ENCODE data around the gene HNRNPF.
A peak's percentile ranks its signal among the peaks of the same experiment; 100 is the strongest.

The HNRNPF gene

DNA sequence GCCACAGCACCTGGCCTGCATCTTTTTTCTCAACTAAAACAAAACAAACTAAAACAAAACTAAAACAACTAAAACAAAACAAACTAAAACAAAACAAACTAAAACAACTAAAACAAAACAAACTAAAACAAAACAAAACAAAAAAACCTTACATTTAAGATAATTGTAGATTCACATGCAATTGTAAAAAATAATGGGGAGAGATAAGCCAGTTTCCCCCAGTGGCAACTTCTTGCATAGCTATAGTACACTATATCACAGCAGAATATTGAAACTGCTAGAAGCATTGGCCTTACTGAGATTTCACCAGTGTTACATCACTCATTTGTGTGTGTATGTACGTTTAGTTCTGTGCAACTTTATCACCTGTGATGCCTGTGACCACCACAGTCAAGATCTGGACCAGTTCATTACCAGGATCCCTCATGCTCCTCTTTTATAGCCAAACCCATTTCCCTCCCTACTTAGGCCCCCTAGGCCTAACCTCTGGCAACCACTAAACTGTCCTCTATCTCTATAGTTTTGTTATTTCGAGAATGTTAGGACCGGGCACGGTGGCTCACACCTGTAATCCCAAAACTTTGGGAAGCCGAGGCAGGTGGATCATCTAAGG is 28.3 kb downstream of the HNRNPF start:
- DNase-seq (ENCODE audit: low spot score in 2 of 2) (no peak), ATAC-seq (no peak)
- peak overlapping the region; percentile 12 for H3K27ac Mint-ChIP-seq
- H3K4me1 Mint-ChIP-seq = no peaks in the 10 kb centered on the region
- H3K4me3 Mint-ChIP-seq = no peak overlapping the region
- H3K36me3 Mint-ChIP-seq = peaks cover 23% of the 10 kb centered on the region
- no peaks in the 10 kb centered on the region for H3K9me3 Mint-ChIP-seq

GRCh38 chr10:43377424-43377883 is 31.5 kb downstream of the HNRNPF start:
- Mint-ChIP-seq H3K27ac (peak overlapping the region; percentile 82), H3K9me3 (no peaks in the 10 kb centered on the region), H3K36me3 (no peaks in the 10 kb centered on the region), H3K4me3 (no peak overlapping the region), H3K4me1 (peaks cover 15% of the 10 kb centered on the region)
- ATAC-seq (peak; percentile 33), DNase-seq (ENCODE audit: low spot score in 2 of 2) (no peak)

GRCh38 chr10:43376828-43377423 is 32.1 kb downstream of the HNRNPF start:
- Mint-ChIP-seq H3K4me1 (peaks cover 15% of the 10 kb centered on the region), H3K36me3 (no peaks in the 10 kb centered on the region), H3K4me3 (no peak overlapping the region), H3K9me3 (no peaks in the 10 kb centered on the region), H3K27ac (peak overlapping the region; percentile 82)
- no peak for DNase-seq (ENCODE audit: low spot score in 2 of 2)
- ATAC-seq = no peak

DNA sequence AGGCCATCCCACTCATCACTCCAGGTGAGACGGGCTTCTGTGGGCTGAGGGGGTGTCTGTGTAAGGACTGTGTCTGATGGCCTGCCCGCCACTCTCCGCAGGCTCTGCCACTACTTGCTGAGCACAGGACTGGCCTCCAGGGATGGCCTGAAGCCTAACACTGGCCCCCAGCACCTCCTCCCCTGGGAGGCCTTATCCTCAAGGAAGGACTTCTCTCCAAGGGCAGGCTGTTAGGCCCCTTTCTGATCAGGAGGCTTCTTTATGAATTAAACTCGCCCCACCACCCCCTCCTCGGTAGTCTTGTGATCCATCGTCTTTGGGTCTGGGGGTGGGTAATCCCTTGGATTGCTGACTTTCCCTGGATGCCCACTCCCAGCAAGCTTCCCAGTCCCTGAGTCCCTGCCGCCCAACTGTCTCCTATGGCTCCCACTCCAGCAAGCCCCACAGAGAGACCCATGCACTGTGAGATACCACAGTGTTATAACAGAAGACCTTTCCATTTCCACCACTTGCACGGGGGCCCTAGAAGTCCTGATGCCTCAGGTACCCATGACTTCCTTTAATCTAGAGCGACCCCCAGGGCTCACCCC is 32.8 kb downstream of the HNRNPF start:
- H3K4me3 Mint-ChIP-seq = no peak overlapping the region
- H3K36me3 Mint-ChIP-seq = no peaks in the 10 kb centered on the region
- DNase-seq (ENCODE audit: low spot score in 2 of 2) = no peak
- no peak for ATAC-seq
- peak overlapping the region; percentile 82 for H3K27ac Mint-ChIP-seq
- H3K4me1 Mint-ChIP-seq = peaks cover 15% of the 10 kb centered on the region
- no peaks in the 10 kb centered on the region for H3K9me3 Mint-ChIP-seq

DNA sequence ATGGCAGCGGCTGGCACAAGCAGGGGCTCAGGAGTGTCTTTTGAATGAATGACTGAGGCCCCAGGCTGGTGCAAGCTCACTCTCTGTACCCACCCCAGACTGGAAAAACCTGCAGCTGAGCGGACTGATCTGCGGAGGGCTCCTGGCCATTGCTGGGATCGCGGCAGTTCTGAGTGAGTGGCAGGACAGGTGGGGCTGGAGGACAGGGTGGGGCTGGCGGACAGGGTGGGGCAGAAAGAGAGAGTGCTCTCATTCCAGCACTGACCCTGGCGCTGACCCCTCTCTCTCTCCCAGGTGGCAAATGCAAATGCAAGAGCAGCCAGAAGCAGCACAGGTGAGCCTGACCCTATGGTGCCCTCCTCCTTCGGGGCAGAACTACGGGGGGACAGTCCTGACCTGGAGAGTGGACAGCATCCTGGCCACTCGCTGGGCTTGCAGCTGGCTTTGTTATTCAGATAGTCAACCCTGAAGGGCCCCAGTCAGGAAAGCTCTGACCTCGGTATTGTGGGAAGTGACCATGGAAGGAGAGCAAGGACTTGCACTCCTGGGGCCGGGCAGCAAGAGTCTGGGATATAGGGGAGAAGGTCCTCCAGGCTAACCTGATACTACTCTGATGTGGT is 33.5 kb downstream of the HNRNPF start:
- Mint-ChIP-seq H3K4me3 (no peak overlapping the region), H3K4me1 (peaks cover 15% of the 10 kb centered on the region), H3K36me3 (no peaks in the 10 kb centered on the region), H3K27ac (no peak overlapping the region), H3K9me3 (no peaks in the 10 kb centered on the region)
- ATAC-seq (no peak), DNase-seq (ENCODE audit: low spot score in 2 of 2) (no peak)

GRCh38 chr10:43374194-43374593 is 34.8 kb downstream of the HNRNPF start:
- Mint-ChIP-seq H3K4me3 (no peak overlapping the region), H3K4me1 (peaks cover 15% of the 10 kb centered on the region), H3K9me3 (no peaks in the 10 kb centered on the region), H3K36me3 (no peaks in the 10 kb centered on the region), H3K27ac (peak overlapping the region; percentile 75)
- DNase-seq (ENCODE audit: low spot score in 2 of 2) (no peak), ATAC-seq (no peak)

GRCh38 chr10:43373461-43373860 is 35.5 kb downstream of the HNRNPF start:
- peaks cover 15% of the 10 kb centered on the region for H3K4me1 Mint-ChIP-seq

DNA sequence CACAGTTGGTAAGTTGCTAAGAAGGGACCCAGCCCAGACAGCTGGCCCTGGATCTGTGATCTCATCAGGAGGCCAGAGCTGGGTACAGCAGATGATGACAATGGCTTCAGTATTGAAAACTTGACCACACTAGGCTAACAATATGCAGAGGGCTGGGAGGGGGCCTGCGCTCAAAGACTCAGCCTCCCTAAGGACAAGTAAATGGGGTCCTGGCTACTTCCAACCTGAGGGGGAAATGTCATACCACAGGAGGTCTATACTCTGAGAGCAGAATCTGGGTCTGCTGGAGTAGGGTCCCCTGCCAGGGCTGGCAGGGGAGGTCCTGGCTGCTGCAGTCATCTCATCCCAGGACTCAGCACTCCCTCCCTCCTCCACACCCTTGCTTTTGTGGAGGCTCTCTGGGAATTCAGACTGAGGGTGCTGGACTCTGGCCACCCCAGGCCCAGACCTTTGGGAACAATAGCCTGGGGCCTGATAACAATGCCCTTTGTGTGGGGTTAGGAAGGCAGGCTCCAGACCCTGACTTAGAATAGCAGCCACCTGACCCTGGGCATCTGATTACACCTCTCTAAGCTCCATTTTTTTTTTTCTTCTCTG is 36.1 kb downstream of the HNRNPF start:
- Mint-ChIP-seq H3K4me1 (peaks cover 15% of the 10 kb centered on the region), H3K36me3 (no peaks in the 10 kb centered on the region), H3K9me3 (no peaks in the 10 kb centered on the region), H3K27ac (no peak overlapping the region), H3K4me3 (no peak overlapping the region)
- ATAC-seq (no peak), DNase-seq (ENCODE audit: low spot score in 2 of 2) (no peak)

More at GRCh38 chr10:43373461-43373860, 35.5 kb downstream of the HNRNPF start:
- H3K4me3 Mint-ChIP-seq = no peak overlapping the region
- ATAC-seq = no peak
- no peak for DNase-seq (ENCODE audit: low spot score in 2 of 2)
- H3K36me3 Mint-ChIP-seq = no peaks in the 10 kb centered on the region
- peak overlapping the region; percentile 75 for H3K27ac Mint-ChIP-seq
- no peaks in the 10 kb centered on the region for H3K9me3 Mint-ChIP-seq

DNA sequence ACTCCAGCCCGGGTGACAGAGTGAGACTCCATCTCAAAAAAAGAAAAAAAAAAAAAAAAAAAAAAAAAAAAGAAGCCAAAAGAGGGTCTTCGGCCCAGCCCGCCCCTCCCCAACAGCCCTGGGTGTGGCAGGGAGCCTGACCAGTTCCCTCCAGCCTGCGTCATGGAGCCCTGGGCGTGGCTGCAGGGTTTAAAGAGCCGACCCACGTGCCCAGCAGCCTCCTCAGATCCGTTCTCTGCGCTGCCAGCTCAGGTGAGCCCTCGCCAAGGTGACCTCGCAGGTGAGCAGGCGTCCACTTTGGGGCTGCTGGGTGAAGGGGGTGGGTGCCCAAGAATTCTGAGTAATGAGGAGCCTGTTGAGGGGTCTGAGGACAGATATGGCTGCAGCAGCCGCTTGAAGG is 37.6 kb downstream of the HNRNPF start, which contains the start of gene FXYD4:
TSS of gene FXYD4 (plus strand) at position 219 of the 400 bp plus-strand sequence. CDS start 2,111 bp downstream, outside the sequence.
- Mint-ChIP-seq H3K4me1 (peaks cover 15% of the 10 kb centered on the region), H3K36me3 (no peaks in the 10 kb centered on the region), H3K4me3 (no peak within 1 kb of the TSS), H3K9me3 (no peaks in the 10 kb centered on the region), H3K27ac (no peak within 1 kb of the TSS)
- ATAC-seq (no peak), DNase-seq (ENCODE audit: low spot score in 2 of 2) (no peak)

DNA sequence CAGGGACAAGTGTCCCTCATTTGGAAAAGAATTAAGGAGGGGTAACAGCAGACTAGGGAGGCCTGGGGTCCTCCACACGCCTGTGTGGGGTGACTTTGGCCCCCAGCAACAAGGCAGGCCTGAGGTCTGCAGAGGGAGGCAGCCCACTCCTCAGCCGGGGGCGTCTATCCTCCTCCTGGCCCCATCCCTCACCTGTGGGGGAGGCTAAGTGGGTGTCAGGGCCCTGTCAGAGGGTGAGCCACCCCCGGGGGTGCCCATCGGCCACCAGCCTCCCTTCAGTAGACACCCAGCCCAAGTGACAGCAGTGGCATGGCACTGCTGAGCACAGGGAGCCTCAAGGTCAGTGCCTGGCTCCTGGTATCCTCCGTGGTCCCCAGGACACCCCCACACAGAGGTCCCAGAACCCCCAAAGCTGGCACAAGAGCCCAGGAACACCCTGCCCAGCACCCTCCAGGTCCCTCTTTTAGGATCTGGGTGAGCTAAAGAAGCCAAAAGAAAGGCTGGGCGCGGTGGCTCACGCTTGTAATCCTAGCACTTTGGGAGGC is 38.2 kb downstream of the HNRNPF start:
- H3K4me3 Mint-ChIP-seq = no peak overlapping the region
- DNase-seq (ENCODE audit: low spot score in 2 of 2) = no peak
- peaks cover 15% of the 10 kb centered on the region for H3K4me1 Mint-ChIP-seq
- no peak overlapping the region for H3K27ac Mint-ChIP-seq
- H3K9me3 Mint-ChIP-seq = no peaks in the 10 kb centered on the region
- no peak for ATAC-seq
- no peaks in the 10 kb centered on the region for H3K36me3 Mint-ChIP-seq

DNA sequence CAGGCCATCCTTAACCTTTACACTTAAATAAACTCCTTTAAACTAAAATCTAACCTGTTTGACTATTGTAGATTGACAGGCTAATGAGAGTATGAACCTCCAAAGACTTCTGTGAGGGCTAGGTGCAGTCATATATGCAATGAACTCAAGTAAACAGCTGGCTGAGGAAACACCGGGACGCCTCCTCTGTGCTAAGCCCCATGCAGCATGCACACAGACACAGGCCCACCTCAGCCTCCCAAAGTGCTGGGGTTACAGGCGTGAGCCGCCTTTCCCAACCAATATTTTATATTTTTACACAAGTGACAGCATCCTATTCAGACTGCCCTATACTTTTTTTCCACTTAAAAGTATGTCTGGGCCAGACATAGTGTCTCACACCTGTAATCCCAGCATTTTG is 39.1 kb downstream of the HNRNPF start:
- ATAC-seq (no peak), DNase-seq (ENCODE audit: low spot score in 2 of 2) (no peak)
- H3K9me3 Mint-ChIP-seq = no peaks in the 10 kb centered on the region
- H3K4me3 Mint-ChIP-seq = no peak overlapping the region
- H3K27ac Mint-ChIP-seq = no peak overlapping the region
- no peaks in the 10 kb centered on the region for H3K36me3 Mint-ChIP-seq
- H3K4me1 Mint-ChIP-seq = peaks cover 15% of the 10 kb centered on the region

DNA sequence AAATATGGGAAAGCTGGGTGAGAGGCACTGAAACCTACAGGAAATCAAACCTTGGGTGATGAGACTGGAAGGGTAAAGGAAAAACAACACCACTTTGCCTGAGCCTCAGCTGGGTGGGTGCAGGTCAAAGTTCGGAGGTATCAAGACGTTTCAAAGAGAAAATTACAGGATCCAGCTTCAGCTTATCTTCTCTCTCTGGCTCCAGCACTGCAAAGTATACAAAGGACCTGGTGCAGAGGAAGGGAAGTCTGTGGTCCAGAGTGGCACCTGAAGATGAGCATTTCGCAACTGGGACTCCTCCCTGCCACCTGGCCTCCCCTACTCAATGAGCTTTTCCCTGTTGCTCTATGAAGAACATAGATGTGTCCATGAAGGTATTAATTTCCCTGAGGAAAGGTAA is 44.0 kb downstream of the HNRNPF start:
- DNase-seq (ENCODE audit: low spot score in 2 of 2) = no peak
- no peak overlapping the region for H3K27ac Mint-ChIP-seq
- no peak for ATAC-seq

DNA sequence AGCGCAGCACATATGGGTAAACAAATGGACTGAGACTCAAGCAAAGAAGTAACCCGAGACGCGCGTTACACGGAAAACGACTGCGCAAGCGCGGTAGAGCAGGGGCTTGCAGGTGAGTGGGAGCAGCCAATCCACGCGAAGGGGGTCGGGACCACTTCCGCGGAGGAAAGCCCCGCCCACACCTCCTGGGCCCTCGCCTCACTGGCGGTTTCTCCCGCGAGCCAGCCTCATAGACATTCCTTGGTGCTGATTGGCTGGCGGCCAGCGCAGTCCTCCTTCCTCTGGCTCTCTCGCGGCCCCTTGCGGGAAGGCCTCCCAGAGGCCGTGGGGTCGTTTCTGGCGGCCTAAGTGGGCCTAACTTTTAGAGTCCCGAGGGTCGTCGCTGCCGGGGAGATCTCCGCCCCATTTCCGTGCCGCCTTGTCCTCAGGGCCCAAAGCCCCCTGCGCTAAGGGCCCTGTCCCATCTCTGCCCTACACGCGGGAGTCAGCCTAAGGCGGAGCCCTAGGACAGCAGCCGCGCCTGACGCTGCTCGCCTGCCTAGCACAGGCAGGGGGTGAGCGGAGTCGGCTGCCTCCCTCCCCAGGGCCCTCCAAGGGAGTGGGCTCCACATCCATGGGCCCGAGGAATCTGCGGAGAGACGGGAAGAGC is 46.7 kb downstream of the HNRNPF start:
- H3K36me3 Mint-ChIP-seq = peaks cover 12% of the 10 kb centered on the region
- H3K4me1 Mint-ChIP-seq = peaks cover 29% of the 10 kb centered on the region
- H3K9me3 Mint-ChIP-seq = no peaks in the 10 kb centered on the region
- peak overlapping the region; percentile 84 for H3K4me3 Mint-ChIP-seq
- peak overlapping the region; percentile 90 for H3K27ac Mint-ChIP-seq
- DNase-seq (ENCODE audit: low spot score in 2 of 2) (peak; percentile 91 to 97), ATAC-seq (peak; percentile 95)

More for the DNA sequence above, 44.0 kb downstream of the HNRNPF start:
- Mint-ChIP-seq H3K36me3 (peaks cover 12% of the 10 kb centered on the region), H3K4me1 (peaks cover 26% of the 10 kb centered on the region), H3K9me3 (no peaks in the 10 kb centered on the region), H3K4me3 (no peak overlapping the region)

GRCh38 chr10:43361547-43362190 is 47.3 kb downstream of the HNRNPF start:
- H3K27ac Mint-ChIP-seq = peak overlapping the region; percentile 90
- no peak for DNase-seq (ENCODE audit: low spot score in 2 of 2)
- H3K4me3 Mint-ChIP-seq = peak overlapping the region; percentile 84
- peaks cover 12% of the 10 kb centered on the region for H3K36me3 Mint-ChIP-seq
- ATAC-seq = peak; percentile 20
- H3K4me1 Mint-ChIP-seq = peaks cover 29% of the 10 kb centered on the region
- H3K9me3 Mint-ChIP-seq = no peaks in the 10 kb centered on the region
